PFSK-1 (cell line): ENCODE data around the gene EWSR1.

Experiments used
- POLR2AphosphoS5 ChIP-seq: IDR thresholded peaks from 2 replicates; pipeline ENCODE4 v1.6.1; 2012; ENCODE audit warnings: low read depth, mild to moderate bottlenecking, control low read depth, low read length, moderate library complexity
- TAF1 ChIP-seq: IDR thresholded peaks from 2 replicates; pipeline ENCODE4 v1.6.1; 2012; ENCODE audit warnings: low read length, control low read depth, borderline replicate concordance; ENCODE audit not compliant: insufficient read depth

DNA sequence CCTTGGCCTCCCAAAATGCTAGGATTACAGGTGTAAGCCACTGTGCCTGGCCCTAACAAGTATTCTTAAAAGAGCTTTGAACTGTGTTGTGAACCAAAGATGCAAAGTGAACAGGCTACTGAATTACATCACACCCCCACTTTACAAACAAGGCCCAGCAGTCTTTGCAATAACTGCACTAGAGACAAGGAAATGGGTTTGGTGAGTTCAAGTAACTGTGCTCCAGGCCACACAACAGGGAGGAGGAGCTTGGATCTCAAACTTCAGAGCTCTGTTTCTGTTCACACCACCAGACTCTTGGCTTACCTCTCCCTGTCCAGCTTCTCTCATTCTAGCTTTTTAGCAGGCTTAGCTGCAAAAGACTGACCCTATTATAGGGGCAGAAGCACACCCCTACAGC, 77.9 kb downstream of the EWSR1 start:
- TF ChIP-seq POLR2AphosphoS5 (no peak), TAF1 (no peak)
